GM18519 (cell line): Measurements from ENCODE around the gene TMEM170A.
A peak's percentile ranks its signal among the peaks of the same experiment; 100 is the strongest.
"Not testable (repeated sequence)": the region's sequence is repeated elsewhere in the genome, so short reads cannot be mapped to it uniquely, and the experiment has no call there.

Experiments used
- ATAC-seq: cut with Tn5 transposase; IDR thresholded peaks from one replicate; pipeline ENCODE4 v1.9.1; 2021; ENCODE audit warnings: mild to moderate bottlenecking, moderate library complexity; ENCODE audit not compliant: unreplicated experiment, low FRiP score

The TMEM170A gene, protein sequence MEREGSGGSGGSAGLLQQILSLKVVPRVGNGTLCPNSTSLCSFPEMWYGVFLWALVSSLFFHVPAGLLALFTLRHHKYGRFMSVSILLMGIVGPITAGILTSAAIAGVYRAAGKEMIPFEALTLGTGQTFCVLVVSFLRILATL

DNA sequence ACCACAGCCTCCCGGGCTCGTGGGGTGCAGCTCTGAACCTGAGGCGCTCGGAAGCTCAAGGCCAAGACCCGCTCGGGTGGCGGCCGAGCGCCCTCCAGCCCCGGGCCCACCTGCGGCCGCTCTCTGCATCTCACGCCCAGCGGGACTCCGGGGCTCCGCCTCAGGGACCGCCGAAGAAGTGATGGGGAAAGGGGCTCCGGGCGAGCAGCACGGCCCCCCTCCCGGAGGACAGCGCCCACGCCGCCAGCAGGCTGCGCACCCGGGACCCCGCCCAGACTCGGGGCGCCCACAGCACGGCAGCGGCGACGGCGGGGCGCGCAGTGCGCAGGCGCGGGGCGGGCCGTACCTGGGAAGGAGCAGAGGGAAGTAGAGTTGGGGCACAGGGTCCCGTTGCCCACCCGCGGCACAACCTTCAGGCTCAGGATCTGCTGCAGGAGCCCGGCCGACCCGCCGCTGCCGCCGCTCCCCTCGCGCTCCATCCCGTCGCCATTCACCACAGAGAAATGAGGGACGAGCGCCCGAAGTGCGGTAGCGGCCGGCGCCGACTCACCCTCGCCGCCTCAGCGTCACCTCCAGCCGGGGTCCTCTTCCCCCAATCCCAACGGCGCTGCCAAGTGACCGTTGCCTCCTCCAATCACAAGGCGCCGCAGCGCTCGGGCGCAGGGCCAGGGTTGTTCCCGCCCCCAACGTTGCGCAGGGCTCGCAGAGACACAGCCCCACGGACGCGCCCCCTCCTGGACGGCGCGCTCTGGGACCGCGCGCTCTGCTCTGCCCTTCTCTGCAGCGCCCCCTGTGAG lies at the start of gene TMEM170A:
Gene TMEM170A, minus strand, starts transcription at position 568 of the 797 bp plus-strand sequence. Its CDS starts 89 bp downstream, at position 479.
- peak; percentile 87 for ATAC-seq

DNA sequence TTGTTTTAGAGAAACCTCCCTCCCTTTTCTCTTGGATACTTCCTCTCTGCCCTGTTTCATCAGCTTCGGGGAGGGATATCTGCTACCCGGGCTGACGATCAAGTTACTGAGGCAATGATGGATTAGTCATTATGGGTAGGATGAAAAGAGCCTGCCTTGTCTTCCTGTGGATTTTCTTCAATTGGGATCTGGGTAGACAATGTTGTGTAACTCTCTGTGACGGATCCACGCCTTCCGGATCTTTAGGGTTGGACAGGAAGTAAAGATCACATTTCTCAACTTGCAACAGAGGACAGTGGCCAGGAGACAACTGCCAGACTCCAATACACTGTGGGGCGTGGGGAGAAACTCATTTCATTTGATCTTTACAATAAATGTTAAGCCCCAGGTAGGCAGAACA lies 42.1 kb upstream of the TMEM170A start:
- ATAC-seq, result no peak

DNA sequence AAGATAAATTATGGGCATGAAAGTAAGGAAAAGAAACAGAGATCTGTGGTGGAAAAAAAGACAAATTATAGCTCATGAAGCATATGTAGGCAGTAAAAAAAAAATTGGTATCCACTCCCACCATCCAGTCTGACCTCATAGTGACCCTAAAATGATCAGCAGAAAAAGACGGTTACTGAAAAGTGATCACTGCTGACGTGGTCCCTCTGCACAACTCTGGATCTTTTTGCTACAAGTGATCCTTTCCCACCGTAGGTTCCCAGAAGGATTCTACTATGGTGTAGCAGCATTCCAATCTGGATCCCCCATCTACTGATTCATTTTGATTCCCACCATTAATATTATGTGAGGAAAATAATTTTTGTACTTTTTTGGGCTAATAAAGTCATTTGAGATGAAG lies 41.6 kb upstream of the TMEM170A start:
- ATAC-seq, result no peak

DNA sequence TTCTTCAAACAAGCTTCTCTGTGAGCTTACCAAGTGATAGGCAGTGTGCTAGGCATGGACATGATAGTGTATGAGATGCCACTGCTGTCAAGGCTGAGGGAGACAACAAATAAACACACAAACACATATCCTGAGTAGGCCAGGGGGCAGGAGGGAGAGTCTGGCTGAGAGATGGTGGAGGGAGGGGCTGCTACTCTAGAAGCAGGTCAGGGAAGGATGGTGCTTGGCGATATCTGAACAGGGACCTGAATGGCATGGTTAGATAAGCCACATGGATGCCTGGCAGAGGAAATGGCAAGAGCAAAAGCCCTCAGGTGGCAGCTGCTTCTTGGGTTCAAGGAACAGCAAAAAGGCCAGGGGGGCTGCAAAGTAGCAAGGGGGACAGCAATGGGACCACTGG lies 39.3 kb upstream of the TMEM170A start:
- ATAC-seq, result no peak

DNA sequence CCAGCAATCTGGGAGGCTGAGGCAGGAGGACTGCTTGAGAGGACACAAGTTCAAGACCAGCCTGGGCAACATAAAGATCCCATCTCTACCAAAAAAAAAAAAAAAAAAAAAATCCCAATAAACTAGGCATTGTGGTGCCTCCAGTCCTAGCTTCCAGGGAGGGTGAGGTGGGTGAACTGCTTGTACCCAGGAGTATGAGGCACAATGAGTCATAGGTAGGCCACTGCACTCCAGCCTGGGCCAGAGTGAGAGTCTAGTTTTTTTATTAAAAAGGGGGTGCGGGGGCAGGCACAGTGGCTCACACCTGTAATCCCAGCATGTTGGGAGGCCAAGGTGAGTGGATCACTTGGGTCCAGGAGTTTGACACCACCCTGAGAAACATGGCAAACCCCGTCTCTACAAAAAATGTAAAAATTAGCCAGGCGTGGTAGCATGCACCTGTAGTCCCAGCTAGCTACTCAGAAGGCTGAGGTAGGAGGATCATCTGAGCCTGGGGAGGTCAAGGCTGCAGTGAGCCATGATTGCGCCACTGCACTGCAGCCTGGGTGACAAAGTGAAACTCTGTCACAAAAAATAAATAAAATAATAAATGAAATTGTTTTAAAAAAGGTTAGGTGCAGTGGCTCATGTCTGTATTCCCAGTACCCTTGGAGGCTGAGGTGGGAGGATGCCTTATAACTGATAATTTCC lies 38.6 kb upstream of the TMEM170A start:
- ATAC-seq, result no peak

DNA sequence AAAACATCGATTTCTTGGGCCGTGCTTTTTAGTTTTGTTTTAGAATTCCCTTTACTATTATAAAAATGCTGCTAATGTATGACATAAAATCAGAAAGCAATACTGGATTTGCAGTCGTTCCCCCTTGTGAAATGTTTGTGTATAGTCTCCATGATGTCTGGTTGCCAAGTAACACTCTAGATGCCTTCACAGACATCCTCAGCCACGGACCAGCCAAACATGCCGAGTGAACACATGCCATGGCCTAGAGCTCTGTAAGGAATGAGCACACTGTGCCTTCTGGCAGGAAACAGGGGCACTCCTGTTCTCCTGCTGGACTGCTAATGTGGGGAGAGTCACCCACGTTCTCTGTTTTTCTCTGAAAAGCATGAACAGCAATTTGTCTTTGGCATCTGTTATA lies 37.3 kb upstream of the TMEM170A start:
- not testable (repeated sequence) for ATAC-seq

DNA sequence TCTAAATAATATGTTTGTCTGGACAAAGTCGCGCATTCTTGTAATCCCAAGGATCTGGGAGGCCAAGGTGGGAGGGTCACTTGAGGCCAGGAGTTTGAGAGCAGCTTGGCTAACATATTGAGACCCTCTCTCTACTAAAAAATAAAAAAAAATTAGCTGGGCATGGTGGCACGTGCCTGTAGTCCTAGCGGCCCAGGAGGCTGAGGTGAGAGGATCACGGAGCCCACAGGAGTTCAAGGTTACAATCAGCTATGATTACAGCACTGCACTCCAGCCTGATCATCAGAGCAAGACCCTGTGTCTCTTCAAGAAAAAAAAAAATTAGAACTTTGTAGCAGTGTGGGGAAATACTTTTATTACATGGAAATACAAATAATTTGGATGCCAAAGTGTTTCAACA lies 36.9 kb upstream of the TMEM170A start:
- ATAC-seq, result no peak

DNA sequence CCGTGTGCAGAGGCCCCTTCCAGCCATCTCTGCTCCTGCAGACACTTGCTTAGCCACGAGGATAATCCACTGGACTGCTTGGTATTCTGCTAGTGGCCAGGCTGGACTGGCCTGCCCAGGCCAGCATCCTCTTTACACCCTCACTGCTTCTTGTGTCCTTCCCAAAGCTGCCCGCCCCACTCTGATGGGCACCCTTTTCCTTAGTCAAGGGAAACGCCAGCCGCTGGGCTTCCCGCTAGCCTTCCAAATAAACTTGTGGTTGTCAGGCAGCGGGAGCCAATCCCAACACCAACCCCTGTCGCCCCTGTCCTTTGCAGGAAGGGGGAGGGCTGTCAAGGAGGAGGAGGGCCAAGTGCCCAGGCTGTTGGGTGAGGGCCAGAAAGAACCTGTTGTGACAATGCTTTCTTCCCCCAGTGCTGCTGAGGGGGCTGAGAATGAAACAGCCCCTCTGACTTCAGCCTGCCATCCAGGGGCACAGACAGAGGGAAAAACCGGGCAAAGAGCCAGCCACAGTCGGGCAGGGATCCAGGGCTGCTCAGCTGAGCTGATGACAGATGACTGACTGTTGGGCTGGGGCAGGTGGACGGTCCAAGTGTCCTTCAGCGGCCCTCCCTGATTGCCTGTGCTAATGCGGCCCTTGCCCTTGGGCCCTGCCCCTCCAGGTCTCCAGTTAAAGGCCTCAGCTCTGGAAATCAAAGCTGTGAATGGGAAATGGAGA lies 34.3 kb upstream of the TMEM170A start:
- not testable (repeated sequence) for ATAC-seq

DNA sequence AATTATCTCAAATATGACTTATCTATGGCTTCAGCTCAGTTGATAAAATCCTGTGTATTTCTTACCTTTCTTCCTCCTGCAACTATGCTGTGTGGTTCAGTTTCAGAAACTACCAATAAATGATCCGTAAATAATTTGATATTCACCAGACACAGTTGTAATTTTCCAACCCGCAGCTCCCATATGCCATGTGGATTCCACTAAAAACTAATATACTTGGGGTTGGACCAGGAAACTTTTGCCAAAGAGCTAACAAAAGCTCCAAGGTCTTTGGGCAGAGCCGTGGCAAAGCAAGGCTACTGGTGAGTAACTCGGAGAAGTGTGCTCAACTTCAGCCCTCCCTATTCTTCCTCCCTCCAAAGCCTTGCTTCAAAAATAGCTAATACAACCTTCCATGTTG lies 33.1 kb upstream of the TMEM170A start:
- no peak for ATAC-seq

DNA sequence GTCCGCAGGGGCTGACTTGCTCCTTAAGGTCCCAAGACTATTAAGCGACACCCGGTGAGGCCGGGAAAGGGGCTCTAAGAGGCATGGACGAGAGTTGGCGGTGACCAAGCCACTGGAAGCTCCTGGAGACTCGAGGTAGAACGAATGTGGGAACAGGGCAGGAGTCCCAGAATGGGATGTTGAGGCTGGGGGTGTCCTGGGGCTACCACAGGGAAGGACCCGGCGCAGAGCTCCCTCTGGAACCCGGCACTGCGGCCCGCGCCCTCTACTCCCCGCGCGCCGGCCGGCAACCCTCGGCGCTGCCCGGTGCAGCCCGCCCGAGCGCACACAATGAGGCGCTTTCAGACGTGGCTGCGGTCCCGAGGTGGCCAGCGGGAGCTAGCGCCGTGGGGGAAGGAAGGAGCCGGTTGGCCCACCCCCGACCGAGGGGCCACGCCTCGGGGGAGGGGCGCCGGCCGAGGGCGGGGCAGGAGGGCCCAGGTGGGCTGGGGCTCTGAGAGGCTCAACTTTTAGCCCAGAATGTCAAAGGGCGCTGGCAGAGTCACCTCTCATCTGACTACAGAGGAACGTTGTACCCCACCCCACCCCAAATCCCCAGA lies 30.7 kb upstream of the TMEM170A start, which contains the start of gene CHST6:
Gene CHST6, minus strand, starts transcription at position 366 of the 599 bp plus-strand sequence. CDS start 15,613 bp downstream, outside the sequence.
- no peak for ATAC-seq

DNA sequence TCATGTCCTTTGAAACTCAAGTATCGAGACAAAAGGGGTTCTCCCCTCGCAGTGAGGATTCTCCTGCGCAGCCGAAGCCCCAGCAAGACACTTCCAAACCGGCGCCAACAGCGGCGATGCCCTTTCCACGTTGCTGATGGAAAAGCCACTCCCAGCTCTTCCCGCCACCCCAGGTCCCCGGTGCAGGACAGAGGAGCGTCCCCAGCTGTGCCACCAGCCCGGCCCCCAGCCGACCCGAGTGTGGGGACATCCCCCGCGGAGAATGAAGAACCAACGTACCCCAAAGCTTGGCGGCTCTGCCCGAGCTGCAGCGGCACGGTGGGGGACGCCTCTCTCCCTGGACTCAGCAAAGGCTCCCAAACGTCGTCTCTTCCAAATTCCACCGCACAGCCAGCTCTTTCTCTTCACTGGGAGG lies 30.2 kb upstream of the TMEM170A start:
- no peak for ATAC-seq

DNA sequence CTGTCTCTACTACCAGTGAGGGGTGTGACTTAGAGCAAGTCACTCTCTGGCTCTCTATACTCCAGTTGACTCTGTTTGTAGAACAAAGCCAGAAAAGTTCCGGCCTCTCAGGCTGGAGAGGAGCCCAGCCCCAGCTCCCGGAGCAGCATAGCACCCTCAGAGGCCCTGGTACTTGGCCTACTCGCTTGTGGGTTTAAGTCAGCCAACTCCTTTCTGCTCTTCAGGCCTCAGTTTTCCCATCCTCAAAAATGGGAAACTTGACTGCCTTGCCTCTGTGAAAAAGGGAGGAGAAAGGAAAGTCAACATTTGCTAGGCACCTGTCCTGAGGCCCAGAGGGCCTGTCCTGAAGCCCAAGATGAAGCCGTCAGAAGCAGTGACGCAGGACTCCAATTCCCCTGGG lies 29.7 kb upstream of the TMEM170A start:
- ATAC-seq, result no peak

DNA sequence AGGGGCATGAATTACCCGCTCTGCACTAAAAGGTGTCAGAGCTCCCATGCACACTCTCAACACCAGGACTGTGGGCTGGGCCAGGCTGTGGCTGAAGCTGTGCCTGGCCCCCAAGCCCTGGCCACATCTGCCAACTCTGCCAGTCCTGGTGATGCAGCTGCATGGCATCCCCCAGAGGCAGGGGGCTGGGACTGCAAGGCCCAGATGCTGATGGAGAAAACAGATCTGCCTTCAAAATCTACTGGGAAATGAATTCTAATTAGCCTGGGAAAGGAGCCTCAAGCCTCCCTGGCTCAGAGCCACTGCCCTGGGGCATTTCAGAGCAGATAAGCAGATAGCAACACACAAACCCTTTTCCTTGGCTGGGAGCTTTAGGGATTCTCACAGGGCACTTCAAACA lies 27.4 kb upstream of the TMEM170A start:
- no peak for ATAC-seq

DNA sequence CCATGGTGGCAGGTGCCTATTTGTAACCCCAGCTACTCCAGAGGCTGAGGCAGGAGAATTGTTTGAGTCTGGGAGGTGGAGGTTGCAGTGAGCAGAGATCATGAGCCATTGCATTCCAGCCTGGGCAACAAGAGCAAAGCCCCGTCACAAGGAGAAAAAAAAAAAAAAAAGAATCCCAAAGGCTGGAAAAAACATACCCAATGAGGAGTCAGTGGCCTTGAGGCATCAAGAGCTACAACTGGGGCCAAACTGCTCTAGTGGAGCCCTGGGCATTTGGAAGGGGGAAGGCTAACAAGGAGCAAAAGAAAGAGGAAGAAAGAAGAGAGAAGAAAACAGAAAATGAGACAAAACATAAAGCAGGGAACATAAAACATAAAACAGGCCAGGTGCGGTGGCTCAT lies 23.8 kb upstream of the TMEM170A start:
- no peak for ATAC-seq

DNA sequence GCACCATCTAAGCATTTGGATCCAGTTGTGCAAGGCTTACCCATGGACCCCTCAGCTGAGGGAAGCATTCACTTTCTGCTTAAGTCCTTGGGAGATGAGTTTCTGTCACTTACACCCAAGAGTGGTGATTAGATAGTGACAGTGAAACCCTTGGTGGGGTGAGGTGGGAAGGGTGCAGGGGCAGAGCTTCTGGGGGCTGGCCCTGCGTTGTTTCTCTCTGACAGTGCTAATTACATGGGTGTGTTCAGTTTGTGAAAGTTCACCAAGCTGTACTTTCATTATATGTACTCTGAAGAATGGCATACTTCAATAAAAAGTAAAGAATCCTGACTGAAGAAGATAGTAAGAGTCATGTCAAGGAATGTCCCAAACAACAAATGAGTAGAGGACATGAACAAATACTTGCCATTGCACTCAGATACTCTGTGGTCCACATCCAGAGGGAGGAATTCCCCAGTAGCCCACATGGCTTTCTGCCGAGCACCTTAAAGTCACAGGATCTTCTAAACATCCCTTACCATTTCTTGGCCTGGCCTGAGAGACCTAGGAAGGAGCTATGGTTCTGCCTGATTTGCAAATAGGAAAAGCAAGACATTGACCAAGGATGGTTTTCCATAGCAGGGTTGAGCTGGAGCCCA lies 22.3 kb upstream of the TMEM170A start:
- ATAC-seq, result no peak

DNA sequence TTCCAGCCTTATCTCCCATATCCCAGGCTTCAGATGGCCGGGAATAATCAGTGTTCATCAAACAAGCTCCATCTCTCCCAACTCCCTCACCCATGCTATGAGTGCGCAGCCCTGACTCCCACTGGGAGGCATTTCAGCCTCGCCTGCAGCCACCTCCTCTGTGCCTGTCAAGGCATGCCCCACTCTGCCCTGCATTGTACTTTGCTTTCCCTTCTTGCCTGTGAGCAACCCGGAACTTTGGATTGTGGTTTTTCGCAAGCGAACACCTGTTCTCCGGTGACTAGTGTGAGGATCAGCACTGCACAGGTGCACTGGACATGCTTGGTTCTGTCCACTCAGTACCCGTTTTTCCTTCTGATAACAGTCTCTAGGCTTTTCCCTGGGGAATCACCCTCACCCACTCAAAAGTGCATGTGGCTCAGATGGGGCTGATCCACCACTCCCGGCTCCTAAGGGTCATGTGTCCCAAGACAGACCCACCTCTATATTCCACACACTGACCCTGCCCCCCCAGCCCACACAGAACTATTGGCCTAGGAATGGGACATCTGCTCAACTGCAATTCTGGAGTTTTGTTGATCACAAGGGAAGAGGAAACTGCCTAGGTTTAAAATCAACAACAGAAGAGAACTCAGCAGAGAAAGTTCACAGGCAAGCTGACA lies 21.7 kb upstream of the TMEM170A start:
- no peak for ATAC-seq

DNA sequence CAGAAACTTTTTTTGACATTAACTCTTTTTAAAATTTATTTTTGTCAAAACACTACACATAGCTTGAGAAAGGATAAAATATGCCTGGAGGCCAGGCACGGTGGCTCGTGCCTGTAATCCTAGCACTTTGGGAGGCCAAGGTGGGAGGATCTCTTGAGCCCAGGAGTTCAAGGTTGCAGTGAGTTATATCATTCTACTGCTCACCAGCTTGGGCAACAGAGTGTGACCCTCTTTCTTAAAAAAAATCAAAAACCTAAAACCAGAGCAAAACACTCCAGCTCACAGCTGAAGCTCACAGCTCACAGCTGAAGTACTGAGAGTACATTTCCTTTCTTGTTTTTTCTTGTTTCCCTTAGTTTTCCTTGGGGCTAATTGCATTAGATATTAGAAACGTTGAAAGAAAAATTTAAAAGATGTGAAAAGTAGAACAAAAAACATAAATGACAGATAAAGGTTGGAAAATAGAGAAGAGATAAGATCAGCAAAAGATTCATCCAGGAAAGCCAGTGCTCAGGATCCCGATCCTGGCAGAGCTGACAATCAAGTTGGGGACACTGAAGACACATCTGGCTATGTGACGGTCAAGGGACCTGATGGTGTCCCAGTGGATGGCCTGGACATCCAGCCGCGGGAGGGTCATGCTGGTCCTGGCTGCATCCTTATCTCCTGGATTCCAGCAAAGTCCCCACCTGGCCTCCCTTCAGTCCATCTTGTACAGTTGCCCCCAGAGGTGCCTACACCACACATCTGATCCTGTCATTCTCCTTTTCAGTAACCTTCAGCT lies 20.9 kb upstream of the TMEM170A start:
- no peak for ATAC-seq

DNA sequence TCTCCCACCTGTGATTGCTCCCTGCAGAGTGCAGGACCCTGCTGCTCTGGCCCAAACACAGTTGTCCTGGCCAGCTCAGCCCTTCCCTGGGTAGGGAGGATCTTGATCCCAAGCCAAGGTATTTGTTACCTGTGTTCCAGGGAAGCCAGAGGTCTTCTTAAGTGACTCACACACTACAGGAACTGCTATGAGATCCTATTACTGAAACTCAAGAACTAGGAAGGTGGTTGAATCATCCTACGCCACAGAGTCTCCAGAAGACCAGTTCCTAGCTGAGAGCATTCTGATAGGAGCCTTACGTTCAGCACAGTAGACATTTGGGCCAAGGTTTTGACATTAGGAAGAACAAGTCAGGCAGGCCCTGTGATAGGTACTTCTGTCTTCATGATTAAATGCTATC lies 18.7 kb upstream of the TMEM170A start:
- ATAC-seq, result no peak
